H1 (cell line): ENCODE measurements around the gene NUFIP2. TPM values are rescaled to one million over a fixed set of nuclear protein-coding genes. Genes with fewer than 3 reads are reported as not detected.

ENCODE experiments used
- TAF7 ChIP-seq: optimal IDR thresholded peaks from 2 replicates; pipeline ENCODE3; 2011; ENCODE audit warnings: low read depth, mild to moderate bottlenecking, inconsistent platforms, low read length, moderate library complexity, borderline replicate concordance
- USF2 ChIP-seq: IDR thresholded peaks from 2 replicates; pipeline ENCODE4 v1.6.1; 2011; ENCODE audit warnings: low read length, improper control_type of control experiment
- polyA plus RNA-seq, 7 experiments: library from polyadenylated mRNA; depleted of rRNA in 3 of 7; stranded (reverse) in 5 of 7; unstranded in 2 of 7; fragments of >200 nt in 5 of 7; fragments of 200-250 nt in 2 of 7; gene quantifications; 1 replicate in 5 of 7; 2 replicates in 1 of 7; 4 replicates in 1 of 7; pipeline versions ENCODE4 v1.2.1 to v1.2.3, GENCODE V29; 2011 to 2013; ENCODE audit warnings: missing spikeins in 2 of 7, mixed read lengths in 2 of 7
- total RNA-seq: library from RNA; stranded (reverse); fragmentation: NEBNext Ultra II Directional; extraction: Animal tissue kit (Norgen Biotek cat#: 25700); gene quantifications from 2 replicates; pipeline ENCODE4 v1.2.1, GENCODE V29; 2021

The NUFIP2 gene
- total and polyA plus RNA-seq, 2 of the 8 experiments (the other 6 are each of a cell fraction or from before 2014, with no cell fraction given): 65.9 to 118 TPM

GRCh38 chr17:29283961-29284360 lies 10.0 kb downstream of the NUFIP2 start (continued):
- no peak for TF ChIP-seq USF2
- TF ChIP-seq TAF7: no peak
